Panc1 (cell line): ENCODE measurements around the gene OGFRL1. TPM values are rescaled to one million over a fixed set of nuclear protein-coding genes. Genes with fewer than 3 reads are reported as not detected.

ENCODE experiments used
- ATAC-seq: fragments of 200-7000 bp; cut with Tn5 transposase; 2 replicates; pipeline ENCODE4 v1.9.1; 2020; ENCODE audit warnings: mild to moderate bottlenecking, moderate library complexity
- BruUV-seq: library from RNA; stranded (reverse); fragments of 400-500 nt; replicated peaks from 2 replicates; lab custom pipeline; 2021; lab: Mats Ljungman, UMichigan
- CTCF ChIA-PET: fragments of 300-600 bp; sonication (Branson Sonifier 250); formaldehyde crosslinking; loops from one replicate; lab custom pipeline; 2022; ENCODE audit warnings: antibody characterized with exemption; lab: Charles Lee
- POLR2A ChIA-PET: fragments of 300-600 bp; sonication (Branson Sonifier 250); formaldehyde crosslinking; loops from one replicate; lab custom pipeline; 2022; ENCODE audit warnings: antibody characterized with exemption; lab: Charles Lee
- DNase-seq: peaks from one replicate; pipeline ENCODE4 v3.0.0-alpha.2; 2010; ENCODE audit warnings: low read depth, low spot score
- H3K27ac ChIP-seq: 2 replicates; pipeline ENCODE4 v1.5.1; 2011; ENCODE audit warnings: mild to moderate bottlenecking, low read length, inconsistent platforms
- H3K27me3 ChIP-seq: fragments of 200-500 bp; sonication (Bioruptor generic); 2 replicates; pipeline ENCODE4 v1.6.0; 2014; ENCODE audit warnings: low read length, inconsistent platforms; ENCODE audit not compliant: control insufficient read depth, insufficient read depth
- H3K36me3 ChIP-seq: fragments of 200-500 bp; sonication (Bioruptor generic); 2 replicates; pipeline ENCODE4 v1.5.1; 2014; ENCODE audit warnings: inconsistent platforms, mild to moderate bottlenecking, low read length, moderate library complexity; ENCODE audit not compliant: control insufficient read depth, insufficient read depth
- H3K4me1 ChIP-seq: 2 replicates; pipeline ENCODE4 v1.5.1; 2011; ENCODE audit warnings: inconsistent platforms, mild to moderate bottlenecking, low read length, moderate library complexity; ENCODE audit not compliant: control insufficient read depth, insufficient read depth
- H3K4me3 ChIP-seq, 2 experiments: 2 replicates each; pipeline ENCODE4 v1.5.1; 2011 to 2012; ENCODE audit warnings: low read depth in 2 of 2, low read length in 2 of 2, mild to moderate bottlenecking in 2 of 2, inconsistent platforms in 1 of 2, moderate library complexity in 1 of 2
- H3K9me3 ChIP-seq: fragments of 200-500 bp; sonication (Bioruptor generic); 2 replicates; pipeline ENCODE4 v1.5.1; 2014; ENCODE audit warnings: low read depth, mild to moderate bottlenecking, inconsistent platforms, low read length, moderate library complexity; ENCODE audit not compliant: control insufficient read depth, insufficient read depth
- CTCF ChIP-seq: fragments of 450-650 bp; IDR thresholded peaks from 2 replicates; pipeline ENCODE4 v1.5.1; 2017; ENCODE audit warnings: mild to moderate bottlenecking
- POLR2AphosphoS5 ChIP-seq: IDR thresholded peaks from 2 replicates; pipeline ENCODE4 v1.6.1; 2012; ENCODE audit warnings: mild to moderate bottlenecking, low read depth, low read length, moderate library complexity
- REST ChIP-seq, 2 experiments: IDR thresholded peaks; 2 replicates each; pipeline ENCODE4 v1.6.1; 2011 to 2012; ENCODE audit warnings: low read depth in 2 of 2, control low read depth in 1 of 2, low read length in 1 of 2, mild to moderate bottlenecking in 1 of 2, moderate library complexity in 1 of 2; ENCODE audit not compliant: insufficient read depth in 1 of 2
- SIN3A ChIP-seq: IDR thresholded peaks from 2 replicates; pipeline ENCODE4 v1.6.1; 2012; ENCODE audit warnings: low read depth, mild to moderate bottlenecking, low read length, moderate library complexity, borderline replicate concordance; ENCODE audit not compliant: insufficient read depth
- TCF7L2 ChIP-seq: IDR thresholded peaks from 2 replicates; pipeline ENCODE4 v1.6.1; 2011; ENCODE audit warnings: mild to moderate bottlenecking, low read depth, low read length, inconsistent platforms
- in situ Hi-C: cut with HindIII; loops from 2 replicates; pipeline ENCODE4 v1.10.0; 2016; ENCODE audit warnings: low sequenced_read_pairs, low pct_unique_long_range_greater_than_20kb
- intact Hi-C: fragments of 100-400 bp; cut with micrococcal nuclease; formaldehyde crosslinking; loops from one replicate; pipeline ENCODE4 v1.10.0; 2022; ENCODE audit not compliant: unreplicated experiment
- total RNA-seq: library from RNA; stranded (reverse); gene quantifications from one replicate; pipeline ENCODE4 v1.2.1, GENCODE V29; 2021; ENCODE audit not compliant: unreplicated experiment

OGFRL1 gene
- total RNA-seq, 1 experiment from 2014 or later = 17.2 TPM

DNA sequence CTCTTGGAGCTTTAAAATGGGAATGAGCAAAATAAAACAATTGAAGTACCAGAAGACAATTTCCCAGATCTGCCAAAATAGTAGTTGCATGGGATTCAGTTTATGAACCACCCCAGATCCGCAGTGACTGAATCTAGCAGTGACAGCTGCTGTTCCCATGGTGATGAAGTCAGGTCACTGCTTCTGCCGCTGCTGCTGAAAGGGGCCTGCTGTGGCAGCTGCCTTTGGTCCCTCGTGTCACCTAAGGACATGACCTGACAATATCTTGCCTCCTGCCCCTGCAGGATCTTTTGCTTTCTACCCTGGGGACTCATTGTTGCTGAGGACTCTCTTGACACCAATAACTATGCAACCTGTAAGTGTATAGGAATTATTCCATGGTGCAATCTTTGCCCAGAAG is 34.3 kb upstream of the OGFRL1 start:
- Histone ChIP-seq H3K9me3 (no peaks in the 10 kb centered on the region), H3K4me3 (no peak overlapping the region), H3K27ac (no peak overlapping the region), H3K36me3 (no peaks in the 10 kb centered on the region), H3K4me1 (no peaks in the 10 kb centered on the region), H3K27me3 (no peaks in the 10 kb centered on the region; the same call in 1 of the 2 replicates)
- BruUV-seq = no TSS peak
- POLR2A ChIA-PET = no interaction called here
- CTCF ChIA-PET = no interaction called here
- TF ChIP-seq CTCF = no peak
- no peak for TF ChIP-seq SIN3A
- TF ChIP-seq POLR2AphosphoS5 = no peak
- TF ChIP-seq REST (IDR thresholded peaks at IDR 0.05; ENCODE audit: insufficient read depth in 1 of 2, low read depth in 2 of 2, low read length in 1 of 2) = no peak
- TF ChIP-seq TCF7L2 = no peak
- intact Hi-C loops = no loop called here
- DNase-seq (no peak), ATAC-seq (no peak)
- in situ Hi-C loops = no loop called here

GRCh38 chr6:71258078-71258866 is 30.3 kb upstream of the OGFRL1 start:
- CTCF ChIA-PET = no interaction called here
- Histone ChIP-seq H3K36me3 (no peaks in the 10 kb centered on the region), H3K27ac (no peak overlapping the region), H3K4me1 (no peaks in the 10 kb centered on the region), H3K4me3 (no peak overlapping the region), H3K27me3 (peaks cover 3% of the 10 kb centered on the region; the same call in 1 of the 2 replicates), H3K9me3 (no peaks in the 10 kb centered on the region)
- DNase-seq (no peak), ATAC-seq (no peak)
- POLR2A ChIA-PET = no interaction called here
- BruUV-seq = no TSS peak
- intact Hi-C loops = no loop called here
- in situ Hi-C loops = no loop called here
- no peak for TF ChIP-seq POLR2AphosphoS5
- no peak for TF ChIP-seq SIN3A
- TF ChIP-seq TCF7L2 = no peak
- no peak for TF ChIP-seq REST (IDR thresholded peaks at IDR 0.05; ENCODE audit: insufficient read depth in 1 of 2, low read depth in 2 of 2, low read length in 1 of 2)
